ENCODE results near the gene C9orf153.

- TF ChIP-seq CTCF (IDR thresholded peaks at IDR 0.05) (no peak), EP300 (IDR thresholded peaks at IDR 0.05) (no peak)
Measured at GRCh38 chr9:86241216-86241615, 18.2 kb downstream of the C9orf153 start.

Data from tibial nerve (tissue), 4 donors.